HG03565 (cell line): ENCODE data around the gene DEF6.
A peak's percentile ranks its signal among the peaks of the same experiment; 100 is the strongest.
"Not testable (repeated sequence)": the region's sequence is repeated elsewhere in the genome, so short reads cannot be mapped to it uniquely, and the experiment has no call there.

ENCODE experiments used
- ATAC-seq: cut with Tn5 transposase; IDR thresholded peaks from one replicate; pipeline ENCODE4 v1.9.1; 2021; ENCODE audit warnings: mild to moderate bottlenecking, moderate library complexity; ENCODE audit not compliant: unreplicated experiment

Gene DEF6

DNA sequence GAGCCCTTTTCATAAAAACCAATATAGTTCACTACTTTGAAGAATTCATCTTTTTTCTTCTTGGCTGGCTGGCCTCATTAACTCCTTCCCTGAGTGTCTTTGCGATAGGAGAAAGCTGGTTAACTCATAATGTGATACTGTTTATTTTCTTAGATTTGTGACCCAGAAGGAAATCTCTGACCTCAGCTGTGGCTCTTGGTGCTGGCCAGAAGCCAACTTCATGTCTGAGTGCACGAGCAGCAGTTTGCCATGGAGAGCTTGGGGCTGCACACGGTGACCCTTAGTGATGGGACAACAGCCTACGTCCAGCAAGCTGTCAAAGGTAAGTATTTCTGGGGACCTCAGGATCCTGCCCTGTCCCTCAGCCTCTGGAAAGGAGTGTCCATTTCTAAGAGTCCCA, 16.7 kb upstream of the DEF6 start:
- ATAC-seq: no peak

DNA sequence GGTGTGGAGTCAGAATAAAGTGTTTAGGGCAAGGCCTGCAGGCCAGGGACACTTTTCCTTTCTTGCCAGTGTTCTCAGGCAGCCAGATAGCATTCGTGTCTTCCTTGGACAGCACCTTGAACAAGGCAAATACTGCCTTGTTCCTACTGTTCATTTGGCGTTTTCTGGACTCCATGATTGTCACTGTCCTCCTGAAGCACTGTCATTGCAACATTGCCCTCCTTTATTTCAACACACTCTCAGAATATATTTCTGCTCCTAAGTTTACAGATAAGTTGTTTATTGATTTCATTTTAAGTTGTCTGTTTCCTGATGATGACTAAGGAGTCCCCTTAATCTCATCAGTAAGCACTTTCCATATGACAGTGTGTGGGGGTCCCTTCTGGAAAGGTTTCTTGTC, 15.1 kb upstream of the DEF6 start:
- ATAC-seq: no peak

DNA sequence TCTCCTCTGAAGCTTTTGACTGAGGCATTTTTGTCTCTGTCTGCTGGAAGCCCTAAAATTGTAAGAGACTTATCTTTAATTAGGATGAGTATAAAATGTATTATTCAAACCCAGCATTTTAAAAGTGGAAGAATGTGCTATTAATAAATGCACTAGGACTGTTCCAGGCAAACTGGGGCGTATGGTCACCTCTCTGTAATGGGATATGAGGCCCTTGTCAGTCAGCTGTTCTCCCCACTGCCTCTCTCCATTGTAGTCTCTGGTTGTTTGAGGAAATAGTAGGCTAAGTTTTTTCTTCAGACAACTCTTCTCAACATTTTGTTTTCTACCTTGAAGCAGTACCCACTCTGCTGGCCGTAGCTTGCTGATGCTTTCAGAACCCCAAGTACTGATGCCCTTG, 14.3 kb upstream of the DEF6 start:
- no peak for ATAC-seq

DNA sequence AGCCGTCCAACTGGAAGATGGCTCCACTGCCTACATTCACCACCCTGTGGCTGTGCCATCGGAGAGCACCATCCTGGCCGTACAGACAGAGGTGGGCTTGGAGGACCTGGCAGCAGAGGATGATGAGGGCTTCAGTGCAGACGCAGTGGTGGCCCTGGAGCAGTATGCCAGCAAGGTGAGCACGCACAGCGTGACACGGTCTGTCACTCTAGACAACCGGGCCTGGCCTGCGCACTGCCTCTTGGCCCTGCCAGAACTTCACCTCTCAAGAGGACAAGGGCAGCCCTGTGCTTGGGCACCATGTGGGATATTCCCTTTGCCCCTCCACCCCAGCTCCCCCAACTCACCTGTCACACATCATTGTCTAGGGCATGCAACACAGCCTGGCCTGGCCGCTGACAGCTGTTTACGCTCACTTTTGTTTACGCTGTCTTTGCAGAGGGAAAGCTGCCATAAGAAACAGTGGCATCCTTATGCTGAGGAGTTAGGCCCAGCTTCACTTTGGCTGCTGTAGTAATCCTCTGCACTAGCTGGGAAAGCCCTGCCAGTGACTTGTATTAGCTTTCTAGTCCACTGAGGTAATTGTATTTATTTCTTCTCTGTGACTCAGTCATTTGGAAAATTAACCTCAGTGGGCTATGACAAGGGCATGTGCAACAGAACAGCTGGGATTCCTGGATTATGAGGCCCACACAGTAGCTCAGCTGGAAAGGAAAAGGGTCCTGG, 9.8 kb upstream of the DEF6 start:
- ATAC-seq: no peak

DNA sequence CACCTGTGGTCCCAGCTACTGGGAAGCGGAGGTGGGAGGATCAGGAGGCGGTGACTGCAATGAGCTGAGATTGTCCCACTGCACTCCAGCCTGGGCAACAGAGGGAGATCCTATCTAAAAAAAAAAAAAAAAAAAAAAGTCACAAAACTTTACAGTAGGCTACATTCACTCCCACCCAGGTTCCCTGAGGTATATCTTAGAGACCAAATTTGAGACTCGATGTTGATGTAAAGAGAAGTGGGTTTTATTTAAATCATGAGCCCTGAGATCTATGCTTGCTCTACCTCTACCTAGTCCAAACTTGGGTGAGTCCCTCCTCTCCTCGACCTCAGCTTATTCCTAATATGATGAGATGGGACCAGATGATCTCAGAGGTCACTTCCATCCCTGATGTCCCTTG, 8.8 kb upstream of the DEF6 start:
- no peak for ATAC-seq

DNA sequence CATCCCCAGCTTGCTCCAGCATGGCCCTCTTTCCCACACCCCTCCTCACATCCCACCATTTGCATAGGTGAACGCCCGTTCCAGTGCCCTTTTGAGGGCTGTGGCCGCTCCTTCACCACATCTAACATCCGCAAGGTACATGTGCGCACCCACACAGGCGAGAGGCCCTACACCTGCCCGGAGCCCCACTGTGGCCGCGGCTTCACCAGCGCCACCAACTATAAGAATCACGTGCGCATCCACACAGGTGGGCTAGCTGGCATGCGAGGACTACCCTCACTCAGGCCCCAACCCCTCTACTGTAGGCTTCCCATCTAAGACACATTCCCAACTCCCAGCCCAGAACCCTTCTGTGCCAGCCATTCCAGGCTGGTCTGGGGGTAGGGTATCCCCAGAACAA, 6.1 kb upstream of the DEF6 start:
- ATAC-seq: no peak

DNA sequence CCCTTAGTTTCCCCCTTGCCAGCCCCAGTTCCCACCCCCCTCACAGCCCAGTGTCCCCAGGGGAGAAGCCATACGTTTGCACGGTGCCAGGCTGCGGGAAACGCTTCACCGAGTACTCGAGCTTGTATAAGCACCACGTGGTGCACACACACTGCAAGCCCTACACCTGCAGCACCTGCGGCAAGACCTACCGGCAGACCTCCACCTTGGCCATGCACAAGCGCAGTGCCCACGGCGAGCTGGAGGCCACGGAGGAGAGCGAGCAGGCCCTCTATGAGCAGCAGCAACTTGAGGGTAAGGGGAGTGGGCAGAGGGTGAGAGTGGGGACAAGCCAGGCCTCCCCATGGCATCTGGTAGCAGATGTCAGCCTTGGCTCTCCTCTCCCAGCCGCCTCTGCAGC, 5.1 kb upstream of the DEF6 start:
- ATAC-seq: no peak

DNA sequence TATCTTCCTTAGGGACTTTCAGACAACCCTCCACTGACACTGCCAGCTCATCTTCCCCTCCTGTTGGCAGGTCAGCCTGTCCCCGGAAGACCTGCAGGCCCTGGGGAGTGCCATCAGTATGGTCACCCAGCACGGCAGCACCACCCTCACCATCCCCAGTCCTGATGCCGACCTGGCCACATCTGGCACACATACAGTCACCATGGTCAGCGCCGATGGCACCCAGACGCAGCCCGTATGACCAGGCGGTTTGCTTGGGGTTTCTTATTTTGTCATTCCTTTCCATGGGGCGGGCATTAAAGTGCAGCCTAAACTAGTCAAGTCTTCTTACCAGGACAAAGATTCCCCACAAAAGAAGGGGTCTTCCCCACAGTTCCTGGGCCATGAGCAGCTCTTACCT, 3.9 kb upstream of the DEF6 start:
- ATAC-seq: no peak

DNA sequence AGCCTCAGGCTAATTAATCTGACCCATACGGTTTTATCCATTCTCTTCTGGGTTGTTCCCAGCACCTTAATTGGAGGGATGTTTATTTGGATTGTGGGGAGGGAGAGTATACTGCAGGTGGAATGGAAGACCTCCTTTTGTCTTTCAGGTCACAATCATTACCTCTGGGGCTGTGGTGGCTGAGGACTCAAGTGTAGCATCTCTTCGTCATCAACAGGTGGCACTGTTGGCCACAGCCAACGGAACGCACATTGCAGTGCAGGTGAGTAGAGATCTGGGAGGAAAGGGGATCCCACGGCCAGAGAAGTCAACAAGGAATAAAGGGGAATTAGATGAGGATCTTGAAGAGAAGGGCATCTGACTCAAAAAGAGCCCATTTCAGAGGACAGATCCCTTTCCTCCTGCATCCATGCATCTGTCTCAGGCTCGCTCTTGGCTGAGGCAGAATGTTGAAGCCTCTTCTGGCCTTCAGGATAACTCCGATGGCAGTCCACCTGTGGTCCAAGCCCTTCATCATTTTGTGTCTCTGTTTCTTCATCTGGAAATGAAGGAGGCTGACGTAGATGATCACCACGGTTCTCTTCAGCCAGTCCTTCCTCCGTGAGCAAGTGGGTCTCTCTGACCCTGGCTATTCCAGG, 3.2 kb upstream of the DEF6 start:
- no peak for ATAC-seq

DNA sequence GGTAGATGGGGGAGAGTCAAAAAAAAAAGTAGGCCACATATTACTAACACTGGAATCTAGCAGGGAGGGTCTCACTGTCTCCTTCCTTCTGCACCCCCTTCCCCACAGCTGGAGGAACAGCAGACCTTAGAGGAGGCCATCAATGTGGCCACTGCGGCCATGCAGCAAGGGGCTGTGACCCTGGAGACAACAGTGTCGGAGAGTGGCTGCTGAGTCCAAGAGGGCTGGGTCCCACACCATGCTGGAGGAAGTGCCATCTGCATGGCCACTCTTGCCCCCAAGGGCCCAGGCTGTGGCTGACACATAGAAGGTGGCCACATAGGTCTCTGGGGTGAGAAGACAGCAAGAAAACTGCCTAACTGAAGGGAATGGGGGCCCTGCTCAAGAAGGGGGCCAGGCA, 2.6 kb upstream of the DEF6 start:
- no peak for ATAC-seq

DNA sequence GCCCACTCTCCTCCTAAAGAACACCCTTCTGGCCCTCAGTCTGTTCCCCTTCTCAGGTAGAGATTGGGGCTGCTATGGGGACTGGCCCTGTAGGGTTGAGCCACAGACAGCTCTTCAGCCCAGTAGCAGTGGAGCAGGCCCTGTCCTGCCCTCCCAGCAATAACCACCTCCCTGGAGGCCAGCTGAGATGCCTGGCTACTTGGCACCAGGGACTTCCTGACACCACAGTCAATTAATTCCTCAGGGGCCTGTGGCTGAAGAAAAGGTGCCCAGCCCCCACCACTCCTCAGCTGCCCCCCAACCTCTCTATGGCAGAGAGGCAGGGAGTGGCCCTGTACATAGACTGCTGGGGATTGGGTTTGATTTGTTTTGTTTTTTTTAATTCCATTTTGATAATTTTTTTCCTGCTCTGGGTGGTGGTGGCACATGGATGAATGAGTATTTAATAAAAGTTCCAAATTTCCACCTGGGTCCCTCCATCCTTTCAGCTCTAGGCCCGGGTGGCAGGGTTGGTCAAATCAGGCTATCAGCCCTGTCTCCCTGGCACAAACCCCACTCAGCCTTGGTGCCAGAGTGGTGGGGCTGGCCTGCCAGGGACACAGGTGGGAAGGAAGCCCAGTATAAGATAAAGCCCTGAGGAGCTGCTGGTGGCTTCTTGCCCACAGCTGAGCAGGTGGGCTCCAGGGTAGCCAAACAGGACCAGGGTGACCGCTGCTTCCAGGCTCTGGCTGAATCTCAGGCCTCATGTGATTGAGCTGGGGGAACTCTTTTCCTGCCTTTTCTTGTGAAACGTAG, 1.9 kb upstream of the DEF6 start:
- ATAC-seq: no peak

DNA sequence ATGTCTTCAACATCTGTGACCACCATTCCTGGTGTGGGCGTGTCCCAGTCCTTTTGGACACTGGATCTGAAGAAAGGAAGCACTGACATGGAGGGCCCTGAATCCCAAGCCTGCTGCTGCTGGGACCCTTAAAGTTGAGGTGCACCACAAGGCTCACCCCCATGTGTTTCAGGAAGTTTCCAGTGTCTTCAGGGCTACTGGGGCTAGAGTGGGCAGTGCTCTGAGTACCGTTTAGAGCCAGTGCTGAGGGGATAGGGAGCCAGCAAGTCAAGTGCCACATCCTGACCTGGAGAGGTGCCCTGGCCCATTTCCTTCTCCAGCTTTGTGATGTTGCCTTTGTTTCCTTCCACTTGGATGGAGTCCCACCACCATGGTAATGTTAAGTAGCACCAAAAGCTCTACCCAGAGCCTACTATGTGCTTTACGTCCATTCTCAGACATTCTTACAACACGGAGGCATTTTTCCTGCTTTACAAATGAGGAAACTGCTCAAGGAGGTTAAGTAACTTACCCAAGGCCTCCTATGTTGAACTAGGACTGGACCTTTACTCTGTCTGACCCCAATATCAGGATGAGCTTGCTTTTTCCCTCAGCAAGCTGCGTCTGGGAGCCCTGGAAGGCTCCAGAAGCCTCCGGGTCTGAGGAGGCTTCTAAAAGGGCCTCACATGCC, 552 bp upstream of the DEF6 start:
- no peak for ATAC-seq

DNA sequence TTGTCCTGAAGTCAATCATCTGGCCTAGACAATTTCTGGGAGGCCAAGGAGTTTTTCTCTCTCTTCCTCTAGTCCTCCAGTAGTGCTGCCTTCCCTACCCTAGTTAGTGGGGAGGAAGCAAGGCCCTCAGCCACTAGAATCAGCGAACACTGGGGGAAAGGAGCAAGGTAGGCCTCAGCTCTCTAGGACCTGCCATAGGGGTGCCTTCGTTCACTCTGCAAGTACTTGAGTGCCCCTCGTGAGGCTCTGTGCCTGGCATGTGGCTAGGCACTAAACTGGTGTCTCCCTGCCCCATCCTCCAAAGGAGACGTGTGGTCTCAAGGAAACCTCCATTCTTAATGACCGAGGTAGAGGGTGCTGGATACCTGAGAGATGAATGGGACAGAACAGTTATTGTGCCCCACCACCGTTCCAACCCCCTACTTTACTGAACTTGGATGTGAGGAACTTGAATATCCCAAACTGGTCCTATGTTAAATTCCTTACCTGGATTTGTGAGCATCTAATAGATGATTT, 1.1 kb downstream of the DEF6 start:
- ATAC-seq: no peak

DNA sequence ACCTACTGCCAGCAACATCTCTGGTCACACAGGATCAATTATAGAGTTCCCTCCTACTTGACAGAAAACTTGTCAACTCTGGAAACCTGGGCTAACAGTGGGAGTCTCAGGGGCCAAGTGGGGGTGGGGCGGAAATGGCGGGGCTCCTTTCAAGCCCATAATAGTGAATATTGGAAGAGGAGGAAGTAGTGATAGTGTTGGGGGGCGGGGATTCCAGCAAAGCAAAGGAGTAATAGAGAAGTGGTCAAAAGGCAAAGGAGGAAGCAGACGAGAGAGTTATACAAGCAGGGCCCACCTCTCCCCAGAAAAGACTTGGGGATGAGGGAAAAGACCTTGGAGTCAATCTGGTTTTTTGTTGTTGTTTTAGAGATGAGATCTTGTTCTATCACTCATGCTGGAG, 2.1 kb downstream of the DEF6 start:
- ATAC-seq: no peak

DNA sequence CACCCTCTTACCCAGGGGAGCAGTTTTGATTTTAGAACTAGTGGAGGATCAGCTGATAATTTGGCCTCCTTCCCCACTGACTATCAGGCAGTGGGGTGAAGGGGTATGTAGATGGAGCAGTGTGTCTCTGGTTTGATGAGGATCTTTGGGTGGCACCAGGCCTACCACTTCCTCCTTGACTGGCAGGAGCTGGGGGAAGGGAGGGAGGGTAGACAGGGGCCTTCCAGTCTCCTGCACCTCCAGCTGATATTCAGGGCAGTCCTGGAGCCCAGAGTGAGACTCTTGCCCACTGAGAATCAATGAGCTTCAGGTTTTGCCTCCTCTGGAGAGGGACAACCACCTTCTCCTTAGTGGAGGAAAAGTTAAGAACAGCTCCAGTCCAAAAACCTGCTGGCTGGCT, 3.2 kb downstream of the DEF6 start:
- no peak for ATAC-seq

DNA sequence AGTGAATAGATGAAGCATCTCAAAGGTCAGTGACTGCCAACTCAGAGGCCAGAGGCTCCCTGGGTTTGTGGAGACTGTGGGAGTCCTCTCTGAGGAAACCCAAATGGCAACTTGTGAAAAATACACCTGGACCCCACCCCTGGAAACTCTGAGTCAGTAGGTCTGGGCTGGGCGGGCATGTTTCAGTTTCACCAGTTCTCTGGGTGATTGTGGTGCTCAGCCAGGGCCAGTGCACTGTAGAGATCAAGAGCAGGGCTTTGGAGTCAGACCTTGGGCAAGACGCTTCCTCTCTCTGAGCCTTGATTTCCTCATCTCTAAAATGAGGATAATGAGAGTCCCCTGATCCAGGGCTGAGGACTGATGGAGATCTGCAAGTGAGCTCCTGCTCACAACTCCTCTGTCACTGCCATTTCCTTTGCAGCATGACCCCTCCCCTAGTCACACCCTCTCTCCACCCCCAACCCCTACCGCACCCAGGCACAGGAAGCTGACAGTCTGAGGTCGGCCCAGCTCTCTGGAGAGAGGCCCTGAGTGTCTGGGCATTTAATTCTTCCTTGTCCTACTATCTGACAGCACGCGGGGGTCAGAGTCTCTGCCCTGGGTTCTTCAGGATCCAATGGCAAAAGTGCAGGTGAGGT, 5.1 kb downstream of the DEF6 start:
- peak; percentile 49 for ATAC-seq

DNA sequence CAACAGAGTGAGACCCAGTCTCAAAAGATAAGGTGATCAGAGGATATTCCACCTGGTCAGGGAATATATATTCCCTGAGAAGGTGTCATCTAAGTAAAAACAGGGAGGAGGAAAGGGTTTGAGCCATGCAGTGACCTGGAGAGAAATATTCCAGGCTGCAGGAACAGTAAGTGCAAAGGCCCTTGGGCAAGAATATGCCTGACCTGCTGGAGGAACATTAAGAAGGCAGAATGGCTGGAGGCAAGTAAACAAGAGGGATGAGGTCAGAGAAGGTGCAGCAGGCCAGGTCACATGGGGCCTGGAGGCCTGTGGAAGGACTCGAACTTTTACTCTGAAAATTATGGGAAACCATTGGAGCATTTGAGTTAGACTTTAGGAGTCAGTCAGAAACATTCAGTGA, 6.7 kb downstream of the DEF6 start:
- no peak for ATAC-seq

DNA sequence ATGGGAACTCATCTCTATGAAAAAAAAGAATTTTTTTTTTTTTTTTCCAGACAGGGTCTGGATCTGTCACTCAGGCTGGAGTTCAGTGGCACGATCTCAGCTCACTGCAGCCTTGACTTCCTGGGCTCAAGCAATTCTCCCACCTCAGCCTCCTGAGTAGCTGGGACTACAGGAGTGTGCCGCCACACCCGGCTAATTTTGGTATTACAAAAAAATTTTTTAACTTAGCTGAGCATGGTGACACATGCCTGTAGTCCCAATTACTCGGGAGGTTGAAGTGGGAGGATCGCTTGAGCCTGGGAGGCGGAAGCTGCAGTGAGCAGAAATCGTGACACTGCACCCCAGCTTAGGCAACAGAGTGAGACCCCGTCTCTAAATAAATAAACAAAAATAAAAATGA, 7.5 kb downstream of the DEF6 start:
- ATAC-seq: no peak

DNA sequence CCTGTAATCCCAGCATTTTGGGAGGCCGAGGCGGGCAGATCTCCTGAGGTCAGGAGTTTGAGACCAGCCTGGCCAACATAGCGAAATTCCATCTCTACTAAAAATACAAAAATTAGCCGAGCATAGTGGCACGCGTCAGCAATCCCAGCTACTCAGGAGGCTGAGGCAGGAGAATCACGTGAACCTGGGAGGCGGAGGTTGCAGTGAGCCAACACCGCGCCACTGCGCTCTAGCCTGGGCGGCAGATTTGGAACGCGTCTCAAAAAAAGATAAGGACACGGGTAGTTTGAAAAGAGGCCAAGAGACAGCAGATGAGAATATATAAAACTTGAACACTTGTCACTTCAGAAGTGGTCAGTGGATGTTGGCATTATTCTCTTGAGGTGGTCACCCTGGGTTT, 9.5 kb downstream of the DEF6 start:
- not testable (repeated sequence) for ATAC-seq

DNA sequence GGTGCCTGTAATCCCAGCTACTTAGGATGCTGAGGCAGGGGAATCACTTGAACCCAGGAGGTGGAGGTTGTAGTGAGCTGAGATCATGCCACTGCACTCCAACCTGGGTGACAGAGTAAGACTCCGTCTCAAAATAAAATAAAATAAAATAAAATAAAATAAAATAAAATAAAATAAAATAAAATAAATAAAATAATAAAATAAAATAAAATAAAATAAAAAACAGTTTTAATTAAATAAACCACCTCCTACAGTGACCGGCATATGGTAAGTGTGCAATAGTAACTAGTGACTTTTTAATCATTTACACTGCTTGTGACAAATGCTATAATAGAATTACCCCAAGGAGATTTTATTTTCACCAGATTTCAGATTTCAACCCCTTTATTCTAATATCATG, 10.9 kb downstream of the DEF6 start:
- not testable (repeated sequence) for ATAC-seq
